Subcutaneous adipose tissue (tissue), 4 donors: Measurements from ENCODE around the gene PIP5K1C. TPM values are rescaled to one million over a fixed set of nuclear protein-coding genes. Genes with fewer than 3 reads are reported as not detected.

Experiments used
- CTCF ChIP-seq: fragments of 450-650 bp; IDR thresholded peaks from one replicate; pipeline ENCODE4 v1.5.1; 2016; ENCODE audit warnings: low read depth, mild to moderate bottlenecking, control low read depth, antibody characterized with exemption, moderate library complexity
- total RNA-seq, 4 donors: library from RNA; depleted of rRNA; stranded (reverse); fragments of >200 nt; gene quantifications; one replicate each; pipeline ENCODE4 v1.1.0, GENCODE V29; 2016

PIP5K1C gene
- total RNA-seq, 4 donors from 2014 or later: 10.1 to 25.4 (median 13.7) TPM

GRCh38 chr19:3708207-3708931 is 8.1 kb upstream of the PIP5K1C start, which contains the start of gene TJP3:
Gene TJP3, plus strand, starts transcription at chr19:3708384. Its CDS starts 20,049 bp downstream, at chr19:3728433.
- no peak for TF ChIP-seq CTCF

GRCh38 chr19:3707868-3708206 is 7.6 kb upstream of the PIP5K1C start:
- TF ChIP-seq CTCF: no peak

DNA sequence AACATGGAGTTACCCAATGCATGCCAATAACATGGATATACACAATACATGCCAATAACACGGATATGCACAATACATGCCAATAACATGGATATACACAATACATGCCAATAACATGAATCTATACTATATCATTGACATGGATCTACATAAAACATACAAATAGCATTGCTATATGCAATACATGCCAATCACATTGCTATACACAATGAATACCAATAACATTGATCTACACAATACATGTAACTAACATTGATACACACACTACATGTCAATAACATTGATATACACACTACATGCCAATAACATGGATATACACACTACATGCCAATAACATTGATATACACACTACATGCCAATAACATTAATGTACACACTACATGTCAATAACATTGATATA is 932 bp upstream of the PIP5K1C start:
- no peak for TF ChIP-seq CTCF

GRCh38 chr19:3699741-3700241 is 477 bp downstream of the PIP5K1C start:
- TF ChIP-seq CTCF: no peak

- TF ChIP-seq CTCF: no peak
Observed at GRCh38 chr19:3698974-3699740, 1.1 kb downstream of the PIP5K1C start.

GRCh38 chr19:3698386-3698950 is 1.8 kb downstream of the PIP5K1C start:
- no peak for TF ChIP-seq CTCF
